HEK293 (cell line): ENCODE data around the gene SPDYC.

ENCODE experiments used
- CTCF ChIA-PET: fragments of 350-600 bp; formaldehyde crosslinking; extraction: SDS; loops from one replicate; lab custom pipeline; 2021; ENCODE audit warnings: antibody characterized with exemption; lab: Yijun Ruan, JAX
- POLR2A ChIA-PET: fragments of 300-600 bp; formaldehyde crosslinking; extraction: SDS; loops from one replicate; lab custom pipeline; 2020; ENCODE audit warnings: antibody characterized with exemption, inconsistent platforms; lab: Yijun Ruan, JAX
- H3K27ac ChIP-seq: fragments of 200-500 bp; sonication (Bioruptor generic); 2 replicates; pipeline ENCODE4 v1.5.1; 2014; ENCODE audit warnings: low read depth, low read length, control low read depth, inconsistent platforms; ENCODE audit errors: extremely low read depth
- H3K36me3 ChIP-seq, 2 experiments: fragments of 200-500 bp in 1 of 2; sonication (Bioruptor generic) in 1 of 2; 1 replicate in 1 of 2; 2 replicates in 1 of 2; pipeline ENCODE4 v1.5.1; 2014 to 2017; ENCODE audit warnings: inconsistent platforms in 2 of 2, low read length in 2 of 2; ENCODE audit not compliant: control insufficient read depth in 2 of 2, insufficient read depth in 1 of 2
- H3K4me1 ChIP-seq: fragments of 200-500 bp; sonication (Bioruptor generic); 2 replicates; pipeline ENCODE4 v1.5.1; 2014; ENCODE audit warnings: mild to moderate bottlenecking, low read length, inconsistent platforms; ENCODE audit not compliant: control insufficient read depth, insufficient read depth
- H3K4me3 ChIP-seq: 2 replicates; pipeline ENCODE4 v1.5.1; 2011; ENCODE audit warnings: low read depth, mild to moderate bottlenecking, control low read depth, low read length, moderate library complexity
- H3K9me3 ChIP-seq: fragments of 200-500 bp; sonication (Bioruptor generic); 2 replicates; pipeline ENCODE4 v1.5.1; 2014; ENCODE audit warnings: low read depth, low read length, inconsistent platforms; ENCODE audit not compliant: control insufficient read depth, insufficient read depth
- BCL11A ChIP-seq: fragments of 450-650 bp; formaldehyde crosslinking; IDR thresholded peaks from 2 replicates; pipeline ENCODE4 v1.5.1; 2016; ENCODE audit warnings: low read depth, missing biosample characterization, missing genetic modification characterization
- KLF8 ChIP-seq: fragments of 450-650 bp; formaldehyde crosslinking; IDR thresholded peaks from 2 replicates; pipeline ENCODE4 v1.5.1; 2016; ENCODE audit warnings: missing biosample characterization, missing genetic modification characterization
- KLF9 ChIP-seq: fragments of 450-650 bp; formaldehyde crosslinking; IDR thresholded peaks from 2 replicates; pipeline ENCODE4 v1.5.1; 2016; ENCODE audit warnings: missing biosample characterization, missing genetic modification characterization, low read depth
- SP7 ChIP-seq: fragments of 450-650 bp; formaldehyde crosslinking; IDR thresholded peaks from 2 replicates; pipeline ENCODE4 v1.5.1; 2016; ENCODE audit warnings: missing biosample characterization, missing genetic modification characterization
- TCF7L2 ChIP-seq: IDR thresholded peaks from 2 replicates; pipeline ENCODE4 v1.6.1; 2011; ENCODE audit warnings: low read depth, mild to moderate bottlenecking, inconsistent platforms, low read length, moderate library complexity, borderline replicate concordance
- ZBTB48 ChIP-seq: fragments of 450-650 bp; formaldehyde crosslinking; IDR thresholded peaks from 2 replicates; pipeline ENCODE4 v1.5.1; 2016; ENCODE audit warnings: missing biosample characterization, missing genetic modification characterization
- ZNF140 ChIP-seq: fragments of 450-650 bp; formaldehyde crosslinking; IDR thresholded peaks from 2 replicates; pipeline ENCODE4 v1.5.1; 2016; ENCODE audit warnings: missing biosample characterization, missing genetic modification characterization
- ZNF169 ChIP-seq: fragments of 450-650 bp; formaldehyde crosslinking; IDR thresholded peaks from 2 replicates; pipeline ENCODE4 v1.5.1; 2016; ENCODE audit warnings: missing biosample characterization, missing genetic modification characterization
- ZNF239 ChIP-seq: fragments of 450-650 bp; formaldehyde crosslinking; IDR thresholded peaks from 2 replicates; pipeline ENCODE4 v1.5.1; 2016; ENCODE audit warnings: missing biosample characterization, missing genetic modification characterization
- ZNF24 ChIP-seq: fragments of 450-650 bp; formaldehyde crosslinking; IDR thresholded peaks from 2 replicates; pipeline ENCODE4 v1.5.1; 2016; ENCODE audit warnings: missing biosample characterization, missing genetic modification characterization
- ZNF398 ChIP-seq: fragments of 450-650 bp; formaldehyde crosslinking; IDR thresholded peaks from 2 replicates; pipeline ENCODE4 v1.5.1; 2017; ENCODE audit warnings: missing biosample characterization, missing genetic modification characterization
- ZNF473 ChIP-seq: fragments of 450-650 bp; formaldehyde crosslinking; IDR thresholded peaks from 2 replicates; pipeline ENCODE4 v1.5.1; 2017; ENCODE audit warnings: missing biosample characterization, missing genetic modification characterization
- ZNF654 ChIP-seq: fragments of 450-650 bp; formaldehyde crosslinking; IDR thresholded peaks from 2 replicates; pipeline ENCODE4 v1.5.1; 2016; ENCODE audit warnings: low read depth, missing biosample characterization, missing genetic modification characterization
- ZNF777 ChIP-seq: fragments of 450-650 bp; formaldehyde crosslinking; IDR thresholded peaks from 2 replicates; pipeline ENCODE4 v1.5.1; 2017; ENCODE audit warnings: missing biosample characterization, missing genetic modification characterization, borderline replicate concordance
- TF ChIP-seq, protein P1 (sequence below): fragments of 450-650 bp; formaldehyde crosslinking; IDR thresholded peaks from 2 replicates; pipeline ENCODE4 v1.5.1; 2016; ENCODE audit warnings: missing biosample characterization, missing genetic modification characterization
- TF ChIP-seq, protein P2 (sequence below): fragments of 450-650 bp; formaldehyde crosslinking; conservative IDR thresholded peaks from 2 replicates; pipeline ENCODE4 v1.5.1; 2016; ENCODE audit warnings: low read depth, missing biosample characterization, missing genetic modification characterization
- TF ChIP-seq, protein P3 (sequence below): fragments of 450-650 bp; formaldehyde crosslinking; IDR thresholded peaks from 2 replicates; pipeline ENCODE4; 2016; ENCODE audit warnings: missing biosample characterization, missing genetic modification characterization
- TF ChIP-seq, protein P4 (sequence below): fragments of 450-650 bp; formaldehyde crosslinking; IDR thresholded peaks from 2 replicates; pipeline ENCODE4 v1.5.1; 2016; ENCODE audit warnings: missing biosample characterization, missing genetic modification characterization

The SPDYC gene

GRCh38 chr11:65209711-65210360 is 39.8 kb downstream of the SPDYC start (continued):
- TF ChIP-seq ZNF398: no peak
- no peak for TF ChIP-seq KLF8 (tag by site-specific recombination)

DNA sequence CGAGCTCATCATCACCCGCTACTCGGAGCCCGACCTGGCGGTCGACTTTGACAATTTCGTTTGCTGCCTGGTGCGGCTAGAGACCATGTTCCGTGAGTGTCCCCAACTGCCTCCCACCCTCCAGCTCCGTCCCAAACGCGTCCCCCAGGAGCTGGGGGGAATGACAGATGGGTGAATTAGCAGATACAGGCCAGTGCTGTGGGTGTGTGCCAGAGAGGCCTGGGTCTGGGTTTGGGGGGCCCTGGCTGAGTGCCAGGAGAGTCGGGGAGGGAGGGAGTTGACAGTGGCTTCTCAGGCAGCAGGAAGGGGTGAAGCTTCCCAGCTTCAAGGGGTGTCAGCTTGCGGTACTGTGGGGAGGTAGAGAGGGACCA is 40.3 kb downstream of the SPDYC start:
- CTCF ChIA-PET: interaction anchor here (0.7 to 2.2 kb wide), 2 partner anchors 10 to 40 kb away, joined by 3 to 5 read pairs; no protein-coding TSS in a partner anchor

DNA sequence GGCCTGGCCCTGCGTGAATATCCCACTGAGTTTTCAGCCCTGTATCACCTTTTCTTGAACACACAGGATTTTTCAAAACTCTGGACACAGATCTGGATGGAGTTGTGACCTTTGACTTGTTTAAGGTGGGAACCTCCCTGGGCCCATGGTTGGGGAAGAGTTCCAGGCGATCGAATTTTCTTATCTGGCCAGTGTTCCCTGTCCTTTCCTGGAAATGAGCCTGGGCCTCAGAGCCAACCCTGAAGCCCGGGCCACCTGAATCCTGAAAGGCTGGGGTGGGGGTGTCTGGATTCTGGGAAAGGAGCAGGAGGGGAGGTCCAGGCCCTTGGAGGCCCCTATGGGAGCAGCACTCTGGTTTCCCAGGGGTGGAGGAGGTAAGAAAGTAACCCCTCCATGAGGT is 40.7 kb downstream of the SPDYC start:
- peaks cover 0 to 56% of the 10 kb centered on the region in 2 experiments; a peak in 1 of 3 replicates for H3K36me3 ChIP-seq

More for the DNA sequence above, 40.3 kb downstream of the SPDYC start:
- TF ChIP-seq ZNF473 (tag by site-specific recombination) (no peak), ZNF654 (tag by site-specific recombination) (no peak), KLF9 (tag by site-specific recombination) (no peak), TCF7L2 (no peak)
- TF ChIP-seq, protein P1, sequence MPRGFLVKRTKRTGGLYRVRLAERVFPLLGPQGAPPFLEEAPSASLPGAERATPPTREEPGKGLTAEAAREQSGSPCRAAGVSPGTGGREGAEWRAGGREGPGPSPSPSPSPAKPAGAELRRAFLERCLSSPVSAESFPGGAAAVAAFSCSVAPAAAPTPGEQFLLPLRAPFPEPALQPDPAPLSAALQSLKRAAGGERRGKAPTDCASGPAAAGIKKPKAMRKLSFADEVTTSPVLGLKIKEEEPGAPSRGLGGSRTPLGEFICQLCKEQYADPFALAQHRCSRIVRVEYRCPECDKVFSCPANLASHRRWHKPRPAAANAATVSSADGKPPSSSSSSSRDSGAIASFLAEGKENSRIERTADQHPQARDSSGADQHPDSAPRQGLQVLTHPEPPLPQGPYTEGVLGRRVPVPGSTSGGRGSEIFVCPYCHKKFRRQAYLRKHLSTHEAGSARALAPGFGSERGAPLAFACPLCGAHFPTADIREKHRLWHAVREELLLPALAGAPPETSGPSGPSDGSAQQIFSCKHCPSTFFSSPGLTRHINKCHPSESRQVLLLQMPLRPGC (tag by site-specific recombination): no peak
- TF ChIP-seq, protein P2, sequence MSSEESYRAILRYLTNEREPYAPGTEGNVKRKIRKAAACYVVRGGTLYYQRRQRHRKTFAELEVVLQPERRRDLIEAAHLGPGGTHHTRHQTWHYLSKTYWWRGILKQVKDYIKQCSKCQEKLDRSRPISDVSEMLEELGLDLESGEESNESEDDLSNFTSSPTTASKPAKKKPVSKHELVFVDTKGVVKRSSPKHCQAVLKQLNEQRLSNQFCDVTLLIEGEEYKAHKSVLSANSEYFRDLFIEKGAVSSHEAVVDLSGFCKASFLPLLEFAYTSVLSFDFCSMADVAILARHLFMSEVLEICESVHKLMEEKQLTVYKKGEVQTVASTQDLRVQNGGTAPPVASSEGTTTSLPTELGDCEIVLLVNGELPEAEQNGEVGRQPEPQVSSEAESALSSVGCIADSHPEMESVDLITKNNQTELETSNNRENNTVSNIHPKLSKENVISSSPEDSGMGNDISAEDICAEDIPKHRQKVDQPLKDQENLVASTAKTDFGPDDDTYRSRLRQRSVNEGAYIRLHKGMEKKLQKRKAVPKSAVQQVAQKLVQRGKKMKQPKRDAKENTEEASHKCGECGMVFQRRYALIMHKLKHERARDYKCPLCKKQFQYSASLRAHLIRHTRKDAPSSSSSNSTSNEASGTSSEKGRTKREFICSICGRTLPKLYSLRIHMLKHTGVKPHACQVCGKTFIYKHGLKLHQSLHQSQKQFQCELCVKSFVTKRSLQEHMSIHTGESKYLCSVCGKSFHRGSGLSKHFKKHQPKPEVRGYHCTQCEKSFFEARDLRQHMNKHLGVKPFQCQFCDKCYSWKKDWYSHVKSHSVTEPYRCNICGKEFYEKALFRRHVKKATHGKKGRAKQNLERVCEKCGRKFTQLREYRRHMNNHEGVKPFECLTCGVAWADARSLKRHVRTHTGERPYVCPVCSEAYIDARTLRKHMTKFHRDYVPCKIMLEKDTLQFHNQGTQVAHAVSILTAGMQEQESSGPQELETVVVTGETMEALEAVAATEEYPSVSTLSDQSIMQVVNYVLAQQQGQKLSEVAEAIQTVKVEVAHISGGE: no peak
- TF ChIP-seq, all 188 proteins: peak for 0
- H3K9me3 ChIP-seq: no peaks in the 10 kb centered on the region
- no peak overlapping the region for H3K4me3 ChIP-seq
- H3K4me1 ChIP-seq: no peaks in the 10 kb centered on the region
- POLR2A ChIA-PET: no interaction called here
- H3K36me3 ChIP-seq: peaks cover 0 to 60% of the 10 kb centered on the region in 2 experiments; a peak in 1 of 3 replicates
- no peak overlapping the region for H3K27ac ChIP-seq

More for the DNA sequence above, 40.7 kb downstream of the SPDYC start:
- POLR2A ChIA-PET: interaction anchor here (0.6 kb wide), 1 partner anchor 61 kb away, joined by 4 read pairs; no protein-coding TSS in a partner anchor
- Histone ChIP-seq H3K27ac (no peak overlapping the region), H3K4me3 (no peak overlapping the region), H3K9me3 (no peaks in the 10 kb centered on the region), H3K4me1 (no peaks in the 10 kb centered on the region)
- CTCF ChIA-PET: interaction anchor here (2.2 kb wide), 1 partner anchor 40 kb away, joined by 5 read pairs; no protein-coding TSS in a partner anchor
- TF ChIP-seq ZNF777 (tag by site-specific recombination) (no peak), ZBTB48 (no peak), ZNF169 (no peak), SP7 (tag by site-specific recombination) (no peak), BCL11A (tag by site-specific recombination) (no peak), ZNF140 (tag by site-specific recombination) (no peak), ZNF239 (tag by site-specific recombination) (no peak), ZNF24 (tag by site-specific recombination) (no peak)
- TF ChIP-seq, protein P3, sequence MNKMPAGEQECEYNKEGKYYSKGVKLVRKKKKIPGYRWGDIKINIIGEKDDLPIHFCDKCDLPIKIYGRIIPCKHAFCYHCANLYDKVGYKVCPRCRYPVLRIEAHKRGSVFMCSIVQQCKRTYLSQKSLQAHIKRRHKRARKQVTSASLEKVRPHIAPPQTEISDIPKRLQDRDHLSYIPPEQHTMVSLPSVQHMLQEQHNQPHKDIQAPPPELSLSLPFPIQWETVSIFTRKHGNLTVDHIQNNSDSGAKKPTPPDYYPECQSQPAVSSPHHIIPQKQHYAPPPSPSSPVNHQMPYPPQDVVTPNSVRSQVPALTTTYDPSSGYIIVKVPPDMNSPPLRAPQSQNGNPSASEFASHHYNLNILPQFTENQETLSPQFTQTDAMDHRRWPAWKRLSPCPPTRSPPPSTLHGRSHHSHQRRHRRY (tag by site-specific recombination): no peak
- TF ChIP-seq, protein P4, sequence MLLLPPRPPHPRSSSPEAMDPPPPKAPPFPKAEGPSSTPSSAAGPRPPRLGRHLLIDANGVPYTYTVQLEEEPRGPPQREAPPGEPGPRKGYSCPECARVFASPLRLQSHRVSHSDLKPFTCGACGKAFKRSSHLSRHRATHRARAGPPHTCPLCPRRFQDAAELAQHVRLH (tag by site-specific recombination): no peak
